ENCODE results near the gene DHRS2. TPM values are rescaled to one million over a fixed set of nuclear protein-coding genes. Genes with fewer than 3 reads are reported as not detected.

Gene DHRS2
- total and polyA plus RNA-seq, 2 of the 13 experiments (the other 11 are each of a cell fraction or from before 2014, with no cell fraction given): 1,621 to 3,021 TPM

- in situ Hi-C loops (cut with HindIII; ENCODE audit: extremely low pct_ligation_motif_present, low pct_unique_long_range_greater_than_20kb) (no loop called here), intact Hi-C loops (cut with micrococcal nuclease; ENCODE audit: unreplicated experiment) (no loop called here)
- DNase-seq (ENCODE audit: low spot score) (no peak), FAIRE-seq (no peak), ATAC-seq (no peak)
- H3K27me3 ChIP-seq (ENCODE audit: control insufficient read depth in 1 of 2, insufficient read depth in 2 of 2, low read length in 2 of 2): 0 out of 5 replicates have a peak, but pooled peaks cover 0 to 11% of the 10 kb centered on the region in 2 experiments
- peaks cover 53% of the 10 kb centered on the region for H4K20me1 ChIP-seq (ENCODE audit: insufficient read depth, low read length)
- H3K4me2 ChIP-seq (ENCODE audit: low read depth, low read length): no peak overlapping the region
- no TSS peak for BruUV-seq (replicated peaks)
- H3K79me2 ChIP-seq (ENCODE audit: insufficient read depth, low read length): peaks cover under 1% of the 10 kb centered on the region
- CTCF ChIA-PET (ENCODE audit: low intra/inter-chr PET ratio, low total read pairs): no interaction called here
- peaks cover 36% of the 10 kb centered on the region for H3K4me1 ChIP-seq (ENCODE audit: insufficient read depth, low read length)
- POLR2A ChIA-PET: interaction anchor here (1.2 to 7.1 kb wide), 17 partner anchors 10 to 265 kb away, joined by 3 to 173 read pairs (median 11); partner anchors contain the start of gene DHRS2
- peaks cover 35 to 47% of the 10 kb centered on the region in 2 experiments for H3K36me3 ChIP-seq (replicated peaks in 1 of 2; ENCODE audit: control insufficient read depth in 1 of 2, insufficient read depth in 2 of 2, low read length in 2 of 2)
- H3K9me3 ChIP-seq (ENCODE audit: low read length): no peaks in the 10 kb centered on the region
- no peak overlapping the region for H2AFZ ChIP-seq (ENCODE audit: low read length)
- H3K9ac ChIP-seq (ENCODE audit: insufficient read depth, low read depth, low read length): no peak overlapping the region
- peak overlapping the region; percentile 3 for H3K27ac ChIP-seq (ENCODE audit: extremely low read length, insufficient read depth, low read length)
- H3K4me3 ChIP-seq (replicated peaks in 1 of 3; ENCODE audit: insufficient read depth in 1 of 3, low read depth in 2 of 3, low read length in 3 of 3): no peak overlapping the region
- WGBS (ENCODE audit: low lambda C conversion rate): 96% methylated on average over 4 of the region's 4 CpGs
- no peak for TF ChIP-seq ZNF18 (CRISPR knock-in tag; IDR thresholded peaks at IDR 0.05; ENCODE audit: insufficient replicate concordance)
- TF ChIP-seq ZBTB33 (CRISPR knock-in tag; IDR thresholded peaks at IDR 0.05): peak; percentile 92
- no peak for TF ChIP-seq PCBP1 (IDR thresholded peaks at IDR 0.05; ENCODE audit: borderline replicate concordance, low read depth, low read length)
- TF ChIP-seq U2AF1 (optimal IDR thresholded peaks at IDR 0.05; ENCODE audit: low read depth, low read length): peak; percentile 2
- no peak for TF ChIP-seq ZBTB39 (CRISPR knock-in tag; IDR thresholded peaks at IDR 0.05)
- peak; percentile 53 for TF ChIP-seq ZNF687 (CRISPR knock-in tag; IDR thresholded peaks at IDR 0.05)
- TF ChIP-seq AGO2 (optimal IDR thresholded peaks at IDR 0.05; ENCODE audit: low read depth, low read length): peak; percentile 97
- 0 out of 2 replicates have a peak, but pooled peaks have one; percentile 12 for TF ChIP-seq NCOA2 (CRISPR knock-in tag; IDR thresholded peaks at IDR 0.05)
- peak; percentile 22; the same call in 1 of the 2 replicates for TF ChIP-seq ZNF784 (CRISPR knock-in tag; IDR thresholded peaks at IDR 0.05; ENCODE audit: borderline replicate concordance)
- TF ChIP-seq THAP8 (CRISPR knock-in tag; IDR thresholded peaks at IDR 0.05; ENCODE audit: borderline replicate concordance): 0 out of 2 replicates have a peak, but pooled peaks have one; percentile 20
- peak; percentile 14; the same call in 1 of the 2 replicates for TF ChIP-seq POLR2AphosphoS5 (IDR thresholded peaks at IDR 0.05; ENCODE audit: low read depth, low read length)
- peak; percentile 54 for TF ChIP-seq RBFOX2 (IDR thresholded peaks at IDR 0.05; ENCODE audit: low read depth, low read length)
Measured at GRCh38 chr14:23645504-23645811, 9.3 kb downstream of the DHRS2 start.

All from HepG2 (cell line).